ENCODE results near the gene FMO5.
A peak's percentile ranks its signal among the peaks of the same experiment; 100 is the strongest.
"Not testable (repeated sequence)": the region's sequence is repeated elsewhere in the genome, so short reads cannot be mapped to it uniquely, and the experiment has no call there.

The FMO5 gene

DNA sequence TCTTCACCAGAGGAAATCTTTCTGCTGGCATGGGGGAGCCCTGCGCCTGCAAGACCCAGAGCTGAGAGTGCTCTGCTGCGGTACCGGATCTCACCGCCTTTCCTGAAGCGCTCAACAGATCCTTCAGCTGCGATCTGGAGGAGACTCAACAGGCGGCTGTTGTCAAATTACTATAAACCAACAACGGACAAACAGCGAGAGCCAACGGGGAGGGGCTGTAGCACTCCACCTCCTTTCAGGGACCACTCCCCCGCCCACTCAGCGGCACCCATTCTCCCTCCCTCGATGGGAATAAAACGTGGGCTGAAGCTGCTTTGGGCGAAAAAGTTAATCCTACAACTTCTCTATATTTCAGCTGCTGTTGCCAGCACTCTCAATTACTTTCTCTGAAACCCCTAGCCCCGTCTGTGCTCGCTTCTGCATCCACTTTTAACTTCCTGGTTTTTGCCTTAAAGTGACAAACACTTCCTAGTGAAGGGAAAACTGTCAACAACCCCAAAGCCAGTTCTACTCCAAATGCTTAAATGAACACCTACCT lies at the start of gene FMO5:
TSS of gene FMO5 (minus strand) at position 147 of the 538 bp plus-strand sequence. CDS start 310 bp downstream, outside the sequence.
- peak; percentile 79 for DNase-seq

- no peak for DNase-seq
These were observed 48.5 kb upstream of the FMO5 start for GRCh38 chr1:147273409-147274336.

DNA sequence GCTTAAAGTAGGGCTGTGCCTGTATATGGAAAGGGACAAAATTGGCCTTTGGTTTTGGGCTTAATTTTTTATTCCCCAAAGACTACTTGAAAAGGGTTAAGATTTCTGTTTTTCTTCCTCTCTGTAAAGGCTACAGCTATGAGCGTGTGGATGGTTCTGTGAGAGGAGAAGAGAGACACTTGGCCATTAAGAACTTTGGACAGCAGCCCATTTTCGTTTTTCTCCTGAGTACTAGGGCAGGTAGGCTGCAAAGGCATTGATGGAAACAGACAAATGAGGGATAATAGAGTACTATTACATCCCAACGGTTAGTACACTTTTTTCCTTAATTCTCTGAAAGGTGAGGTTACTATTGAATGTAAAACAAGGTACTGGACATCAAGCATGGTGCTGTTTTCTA lies 46.9 kb upstream of the FMO5 start:
- DNase-seq = no peak

DNA sequence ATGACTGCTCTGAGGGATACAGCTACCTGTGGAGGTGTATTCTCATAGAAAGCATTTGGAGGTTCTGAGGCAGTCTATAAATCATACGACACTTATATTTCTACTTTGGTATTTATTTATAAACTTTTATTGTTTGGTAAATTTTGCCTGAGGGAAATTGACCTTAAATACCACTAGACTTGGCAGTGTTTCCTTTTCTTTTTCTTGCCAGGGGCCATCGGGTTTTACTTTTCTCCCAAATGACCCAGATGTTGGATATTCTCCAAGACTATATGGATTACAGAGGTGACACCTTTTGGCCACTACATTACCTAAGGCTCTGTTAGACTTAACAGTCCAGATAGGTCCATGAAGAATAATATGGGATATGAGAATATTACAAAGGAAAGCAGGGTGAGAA lies 45.6 kb upstream of the FMO5 start:
- DNase-seq = no peak

GRCh38 chr1:147267711-147268110 lies 42.6 kb upstream of the FMO5 start:
- DNase-seq = no peak

- no peak for DNase-seq
These were observed 41.2 kb upstream of the FMO5 start for GRCh38 chr1:147266381-147266780.

DNA sequence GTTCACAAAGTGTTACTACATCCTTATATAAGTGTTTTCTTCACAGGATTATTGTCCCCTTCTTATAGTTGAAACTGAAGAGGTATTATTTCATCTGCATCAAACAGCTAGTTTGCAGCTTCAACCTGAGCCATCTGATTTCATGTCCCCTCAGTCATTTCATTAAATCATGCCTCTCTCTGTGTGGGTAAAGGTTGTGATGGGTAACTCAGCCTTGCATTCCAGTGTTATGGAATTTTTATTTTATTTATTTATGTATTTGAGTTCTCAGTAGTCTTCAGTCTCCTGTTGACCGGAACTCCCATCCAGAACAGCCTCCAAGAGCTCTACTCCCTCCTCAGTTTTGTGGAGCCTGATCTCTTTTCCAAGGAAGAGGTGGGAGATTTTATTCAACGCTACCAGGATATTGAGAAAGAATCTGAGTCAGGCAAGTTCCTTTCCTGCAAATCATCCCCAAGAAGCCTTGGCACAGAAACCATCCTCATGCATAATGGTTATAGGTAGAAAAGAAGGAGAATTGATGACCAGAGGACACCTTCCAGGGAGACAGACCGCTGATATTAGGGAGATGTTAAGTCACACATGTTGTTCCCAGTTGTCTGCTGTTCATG lies 39.1 kb upstream of the FMO5 start:
- no peak for DNase-seq

DNA sequence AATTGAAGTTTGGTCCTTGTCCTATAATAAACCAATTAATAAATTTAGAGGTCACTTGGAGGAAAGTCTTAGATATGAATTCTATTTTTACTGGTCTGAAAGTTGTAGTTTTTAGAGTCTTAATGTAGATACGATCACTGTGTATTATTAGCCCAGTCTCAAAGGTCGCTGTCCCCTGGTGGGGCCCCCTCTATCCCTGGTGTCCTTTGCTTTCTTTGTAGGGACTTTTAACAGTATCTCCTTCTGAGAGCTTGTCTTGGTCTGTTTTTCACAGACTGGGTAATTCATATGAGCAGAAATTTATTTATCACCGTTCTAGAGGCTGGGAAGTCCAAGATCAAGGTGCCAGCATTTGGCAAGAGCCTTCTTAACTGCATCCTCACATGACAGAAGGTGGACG lies 35.8 kb upstream of the FMO5 start:
- no peak for DNase-seq

- DNase-seq = no peak
These were observed 27.4 kb upstream of the FMO5 start for GRCh38 chr1:147252540-147252939.

DNA sequence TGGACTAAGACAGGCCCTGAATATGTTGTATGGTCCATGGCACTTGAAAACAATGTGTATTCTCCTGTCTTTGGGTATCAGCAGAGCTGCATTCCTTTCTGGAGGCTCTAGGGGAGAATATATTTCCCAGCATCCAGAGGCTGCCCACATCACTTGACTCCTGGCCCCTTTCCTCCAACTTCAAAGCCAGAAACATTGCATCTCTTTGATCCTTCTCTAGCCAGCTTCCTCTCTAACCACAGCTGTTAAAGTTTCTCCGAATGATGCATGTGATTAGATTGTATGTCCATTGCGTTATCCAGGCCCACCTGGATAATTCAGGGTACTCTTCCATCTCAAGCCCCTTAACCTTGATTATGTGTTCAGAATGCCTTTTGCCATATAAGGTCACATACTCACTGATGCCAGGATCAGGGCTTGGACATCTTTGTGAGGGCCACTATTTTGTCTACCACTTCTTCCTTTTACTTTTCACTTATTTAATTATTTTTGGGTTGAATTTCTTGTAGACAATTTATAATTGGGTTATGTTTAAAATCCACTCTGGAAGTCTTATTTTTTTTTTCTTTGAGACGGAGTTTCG lies 22.6 kb upstream of the FMO5 start:
- no peak for DNase-seq

GRCh38 chr1:147246910-147247655 lies 21.9 kb upstream of the FMO5 start:
- no peak for DNase-seq

GRCh38 chr1:147246044-147246690 lies 21.0 kb upstream of the FMO5 start:
- no peak for DNase-seq

DNA sequence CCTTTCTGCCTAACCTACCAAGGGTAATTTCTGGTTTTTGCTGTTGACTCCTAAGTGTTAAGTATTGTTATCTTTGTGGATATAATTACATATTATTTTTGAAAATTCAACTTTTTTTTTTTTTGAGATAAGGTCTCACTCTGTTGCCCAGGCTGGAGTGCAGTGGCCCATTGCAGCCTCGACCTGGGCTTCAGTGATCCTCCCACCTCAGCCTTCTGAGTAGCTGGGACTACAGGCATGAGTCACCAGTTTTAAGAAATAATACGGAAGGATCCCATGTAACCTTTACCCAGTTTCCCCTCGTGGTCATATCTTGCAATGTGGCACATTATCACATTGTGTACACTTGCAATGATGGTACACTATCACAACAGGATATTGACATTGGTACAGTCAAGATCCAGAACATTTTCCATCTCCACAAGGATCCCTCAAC lies 20.5 kb upstream of the FMO5 start:
- DNase-seq = no peak

DNA sequence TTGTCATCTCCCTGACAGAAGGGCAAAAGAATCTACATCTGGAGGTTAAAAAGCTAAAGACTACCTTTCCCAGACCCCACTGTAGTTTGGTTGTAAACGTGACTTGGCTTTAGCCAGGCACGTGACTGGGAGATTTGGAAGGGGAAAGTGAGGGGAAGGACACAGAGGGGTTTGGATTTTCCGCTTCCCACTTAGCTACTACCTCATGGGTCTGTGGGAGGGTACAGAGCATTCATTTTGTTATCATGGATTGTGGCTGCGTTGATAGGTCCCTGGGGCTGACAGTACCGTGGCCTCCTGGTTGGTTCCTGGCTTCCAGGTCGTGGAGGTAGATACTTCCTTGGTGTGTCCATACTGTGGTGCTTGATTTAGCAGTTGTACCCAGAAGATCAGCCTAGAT lies 20.0 kb upstream of the FMO5 start:
- DNase-seq = no peak

DNA sequence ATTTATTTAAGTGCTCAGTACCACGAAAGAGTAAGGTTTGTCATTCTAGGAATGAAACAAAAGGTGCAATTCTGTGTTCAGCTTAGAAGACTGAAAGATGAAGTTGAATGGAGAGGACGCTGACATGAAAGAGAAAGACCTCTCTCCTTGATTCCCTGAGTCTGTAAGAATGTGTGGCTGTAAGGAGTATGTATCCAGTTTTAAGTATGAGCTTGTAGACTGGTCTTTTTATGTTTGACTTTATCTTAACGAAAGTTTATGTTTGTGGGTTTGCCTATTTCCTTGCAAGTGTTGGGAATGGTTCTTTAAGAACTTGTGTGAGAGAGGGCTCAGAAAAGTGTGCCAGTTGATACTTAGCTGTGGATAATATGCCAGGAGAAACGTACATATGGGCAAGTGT lies 18.7 kb upstream of the FMO5 start:
- DNase-seq = no peak

DNA sequence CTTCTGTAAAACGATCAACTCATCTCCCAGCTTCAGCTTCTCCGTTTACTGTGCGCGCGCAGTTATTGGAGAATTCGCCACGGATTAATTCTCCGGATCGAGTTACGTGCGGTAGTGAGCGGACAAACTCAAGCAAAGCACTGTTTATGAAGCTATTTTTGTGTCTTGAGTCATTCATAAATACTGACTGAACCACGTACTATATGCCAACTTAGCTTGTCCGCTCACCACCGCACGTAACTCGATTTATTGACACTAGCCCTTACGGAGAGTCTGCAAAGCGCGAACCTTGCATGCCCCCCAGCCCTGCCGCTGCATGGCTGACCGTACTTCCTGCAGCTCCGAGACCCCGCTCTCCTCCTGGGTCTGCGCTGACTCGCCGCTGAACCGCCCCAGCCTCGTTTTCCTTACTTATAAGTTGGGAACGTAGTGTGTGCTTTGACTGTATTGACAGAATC lies 18.1 kb upstream of the FMO5 start:
- no peak for DNase-seq

DNA sequence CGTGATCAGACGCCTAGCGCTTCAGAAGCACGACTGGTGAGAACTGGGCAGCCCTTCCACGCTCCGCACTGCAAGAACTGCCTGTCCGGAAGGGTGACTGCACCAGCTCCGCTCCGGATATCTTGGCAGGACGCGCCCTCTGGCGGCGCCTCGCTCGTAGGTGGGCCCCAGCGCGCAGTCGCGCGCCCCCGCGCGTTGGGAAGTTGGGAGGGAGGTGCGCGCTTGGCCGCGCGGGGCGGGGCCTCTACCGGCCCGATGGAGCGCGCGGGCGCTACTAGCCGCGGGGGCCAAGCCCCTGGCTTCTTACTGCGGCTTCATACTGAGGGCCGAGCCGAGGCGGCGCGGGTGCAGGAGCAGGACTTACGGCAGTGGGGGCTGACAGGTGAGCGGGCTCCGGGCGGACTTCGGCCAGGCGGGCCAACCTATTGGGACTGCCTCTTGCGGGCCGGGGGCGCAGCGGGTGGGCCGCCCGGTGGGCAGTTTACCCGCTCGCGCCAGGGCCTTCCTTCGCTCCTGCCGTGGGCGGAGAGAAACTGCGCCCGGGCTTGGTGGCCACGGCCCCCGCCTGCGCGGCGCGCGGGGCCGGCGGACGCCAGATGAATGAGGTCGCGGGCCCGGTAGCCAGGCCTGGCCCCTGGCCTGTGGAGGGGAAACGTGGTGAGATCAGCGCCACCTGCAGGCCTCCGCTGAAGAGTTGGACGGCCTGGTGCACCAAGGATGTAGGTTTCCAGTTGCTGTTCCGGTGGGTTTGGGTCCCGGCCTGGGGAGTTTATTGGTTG lies 17.5 kb upstream of the FMO5 start, which contains the start of gene CHD1L:
TSS of gene CHD1L (plus strand) at position 236 of the 779 bp plus-strand sequence. CDS start at position 256, 20 bp downstream.
- DNase-seq = peak; percentile 96

- DNase-seq = no peak
These were observed 16.9 kb upstream of the FMO5 start for GRCh38 chr1:147241934-147242448.

DNA sequence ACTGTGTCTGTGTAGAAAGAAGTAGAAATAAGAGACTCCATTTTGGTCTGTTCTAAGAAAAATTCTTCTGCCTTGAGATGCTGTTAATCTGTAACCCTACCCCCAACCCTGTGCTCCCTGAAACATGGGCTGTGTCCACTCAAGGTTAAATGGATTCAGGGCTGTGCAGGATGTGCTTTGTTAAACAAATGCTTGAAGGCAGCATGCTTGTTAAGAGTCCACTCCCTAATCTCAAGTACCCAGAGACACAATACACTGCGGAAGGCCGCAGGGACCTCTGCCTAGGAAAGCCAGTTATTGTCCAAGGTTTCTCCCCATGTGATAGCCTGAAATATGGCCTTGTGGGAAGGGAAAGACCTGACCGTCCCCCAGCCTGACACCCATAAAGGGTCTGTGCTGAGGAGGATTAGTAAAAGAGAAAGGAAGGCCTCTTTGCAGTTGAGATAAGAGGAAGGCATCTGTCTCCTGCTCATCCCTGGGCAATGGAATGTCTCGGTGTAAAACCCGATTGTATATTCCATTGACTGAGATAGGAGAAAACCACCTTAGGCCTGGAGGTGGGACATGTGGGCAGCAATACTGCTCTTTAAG lies 15.1 kb upstream of the FMO5 start:
- not testable (repeated sequence) for DNase-seq
